TTC549 (cell line): ENCODE data around the gene RALY.
"Not testable (repeated sequence)": the region's sequence is repeated elsewhere in the genome, so short reads cannot be mapped to it uniquely, and the experiment has no call there.

ENCODE experiments used
- FAIRE-seq: peaks from 2 replicates; lab custom pipeline; 2012; peaks lifted over from hg19 to GRCh38; lab: Jason Lieb, UNC

The RALY gene

GRCh38 chr20:34108616-34109174 is 115.0 kb downstream of the RALY start:
- FAIRE-seq = no peak

DNA sequence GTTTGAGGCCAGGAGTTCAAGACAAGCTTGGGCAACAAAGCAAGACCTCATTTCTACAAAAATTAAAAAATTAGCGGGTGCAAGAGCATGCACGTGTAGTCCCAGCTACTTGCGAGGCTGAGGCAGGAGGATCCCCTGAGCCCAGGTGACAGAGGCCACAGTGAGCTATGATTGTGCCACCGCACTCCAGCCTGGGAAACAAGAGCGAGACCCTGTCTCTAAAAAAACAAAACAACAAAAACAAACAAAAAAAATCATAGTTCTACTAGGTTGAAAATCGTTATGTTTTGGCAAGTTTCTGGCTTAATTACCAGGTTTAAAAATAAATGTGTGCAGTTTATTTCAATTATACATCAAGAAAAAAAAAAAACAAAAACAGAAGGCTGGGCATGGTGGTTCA is 115.7 kb downstream of the RALY start:
- FAIRE-seq = no peak

DNA sequence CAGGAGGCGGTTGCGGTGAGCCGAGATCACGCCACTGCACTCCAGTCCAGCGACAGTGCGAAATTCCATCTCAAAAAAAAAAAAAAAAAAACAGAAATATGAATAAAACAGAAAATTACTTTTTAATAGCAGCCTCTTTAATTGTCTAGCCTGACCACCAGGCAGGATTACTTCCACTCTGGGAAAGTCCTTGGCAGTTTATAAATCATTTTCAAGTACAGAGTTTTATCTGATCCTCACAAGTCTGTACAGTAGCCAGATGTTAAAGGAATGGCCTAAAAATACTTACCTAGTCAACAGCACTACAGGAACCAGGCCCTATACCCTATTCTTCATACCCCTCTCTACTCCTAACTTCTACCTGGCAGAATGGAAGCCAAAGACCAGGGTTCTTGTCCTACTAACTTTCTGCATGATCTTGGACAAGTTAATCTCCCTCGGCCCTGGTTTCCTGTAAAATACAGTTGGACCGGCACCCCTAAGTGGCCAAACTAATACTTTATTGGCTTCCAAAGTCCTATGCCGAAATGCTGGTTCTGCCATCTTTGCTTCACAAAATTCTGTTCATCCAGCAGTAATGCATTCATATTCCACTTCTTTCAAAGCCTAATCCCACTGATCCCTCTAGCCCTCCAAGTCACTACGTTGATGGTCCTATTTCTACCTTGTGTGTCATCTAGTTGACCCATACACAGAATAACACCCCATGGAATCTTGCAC is 116.5 kb downstream of the RALY start:
- FAIRE-seq = no peak

DNA sequence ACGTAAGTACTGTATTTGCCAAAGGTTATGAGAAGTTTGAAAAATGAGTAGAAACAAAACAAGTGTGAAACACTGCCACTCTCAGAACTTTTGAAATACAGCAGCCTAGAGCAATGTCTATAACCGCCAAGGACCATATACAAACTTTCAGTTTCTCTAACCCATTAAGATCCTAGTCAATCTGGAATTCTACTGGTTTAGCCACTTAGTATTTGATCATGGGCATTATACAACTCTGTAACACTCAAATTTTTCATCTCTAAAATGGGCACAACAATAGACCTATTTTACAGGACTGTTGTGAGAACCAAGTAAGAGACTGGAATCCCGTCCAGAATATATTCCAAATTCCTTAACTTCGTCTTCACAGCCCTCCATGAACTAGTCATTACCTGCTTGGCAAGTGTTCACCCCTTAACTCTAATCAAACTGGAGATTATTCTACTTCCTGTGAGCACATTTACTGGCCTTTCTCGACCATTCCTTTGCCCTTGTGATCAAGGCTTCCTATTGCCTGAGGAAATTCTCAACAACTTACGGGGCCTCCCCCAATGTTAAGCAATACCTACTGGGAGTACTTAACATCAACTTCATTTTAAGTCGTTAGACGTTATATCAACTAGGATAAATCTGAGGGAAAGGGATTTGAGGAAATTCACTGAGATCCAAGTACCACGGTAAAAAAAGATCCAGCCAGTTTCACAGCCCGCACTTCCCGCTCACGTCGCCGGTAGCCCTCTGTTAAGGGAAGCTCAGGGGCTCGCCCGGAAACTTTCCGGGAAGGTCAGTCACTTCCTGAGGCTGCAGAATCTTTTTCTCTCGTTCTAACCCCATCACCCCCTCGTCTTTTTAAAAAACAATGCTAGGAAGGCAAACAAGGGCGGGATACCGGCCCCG is 117.3 kb downstream of the RALY start:
- no peak for FAIRE-seq

GRCh38 chr20:34111702-34112599 is 118.2 kb downstream of the RALY start, which contains the start of gene EIF2S2:
Gene EIF2S2 (minus strand): TSS chr20:34112243. CDS start chr20:34112110, 133 bp downstream.
- peak; percentile 85 for FAIRE-seq

DNA sequence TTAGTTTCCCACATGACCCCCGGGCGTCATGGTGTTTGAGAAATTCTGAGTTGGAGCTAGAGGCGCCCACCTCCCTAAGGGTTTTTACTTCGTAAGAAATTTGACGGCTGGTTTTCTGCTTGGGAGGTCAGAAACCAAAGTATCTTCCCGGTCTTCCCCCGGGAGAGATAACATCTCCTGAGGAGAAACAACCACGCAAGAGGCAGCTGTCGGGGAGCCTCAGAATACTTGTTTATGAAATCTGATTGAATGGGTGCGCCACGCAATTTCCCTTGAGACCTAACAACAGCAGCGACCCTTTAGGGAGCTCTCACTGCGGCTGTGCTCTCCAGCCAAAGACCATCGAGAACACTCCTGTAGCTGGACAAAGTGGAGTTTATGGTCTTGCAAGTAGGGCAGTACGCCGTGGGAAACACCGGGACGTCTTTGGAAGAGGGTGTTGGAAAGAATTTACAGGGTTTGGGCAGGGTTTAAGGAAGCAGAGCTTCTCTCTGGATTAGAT is 118.9 kb downstream of the RALY start:
- no peak for FAIRE-seq

DNA sequence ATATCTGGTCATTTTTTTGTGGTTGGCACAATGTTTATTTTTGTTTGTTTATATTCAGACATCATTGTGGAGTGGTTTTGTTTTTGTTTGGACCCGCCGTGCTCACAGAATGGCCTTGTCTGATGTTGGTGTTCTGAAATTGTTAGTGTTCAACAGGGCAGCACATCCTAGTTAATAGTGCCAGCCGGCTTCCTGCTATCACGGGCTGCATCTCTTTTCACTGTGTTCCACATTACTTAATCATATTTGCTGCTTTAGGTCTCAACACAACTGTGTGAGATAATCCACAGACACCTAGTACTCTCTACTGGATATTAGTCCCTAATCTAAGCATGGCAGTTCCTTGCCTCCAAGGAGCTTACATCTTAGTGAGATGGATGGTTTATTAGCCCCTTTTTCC is 121.1 kb downstream of the RALY start:
- no peak for FAIRE-seq

DNA sequence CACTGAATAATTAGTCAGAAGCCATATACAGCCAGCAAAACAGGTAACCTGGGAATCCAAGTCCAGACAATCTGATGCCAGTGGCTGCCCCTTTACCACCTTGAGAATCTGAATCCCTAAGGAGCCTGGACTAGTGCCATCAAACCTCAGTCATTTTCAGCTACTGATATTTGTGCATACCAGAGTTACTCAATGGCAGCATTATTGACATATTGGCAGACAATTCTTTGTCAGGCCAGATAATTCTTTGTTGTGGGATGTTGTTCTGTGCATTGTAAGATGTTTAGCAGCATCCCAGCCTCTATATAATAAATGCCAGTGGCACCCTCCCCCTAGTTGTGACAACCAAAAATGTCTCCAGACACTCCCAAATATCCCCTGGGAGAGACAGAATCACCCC is 121.5 kb downstream of the RALY start:
- no peak for FAIRE-seq

DNA sequence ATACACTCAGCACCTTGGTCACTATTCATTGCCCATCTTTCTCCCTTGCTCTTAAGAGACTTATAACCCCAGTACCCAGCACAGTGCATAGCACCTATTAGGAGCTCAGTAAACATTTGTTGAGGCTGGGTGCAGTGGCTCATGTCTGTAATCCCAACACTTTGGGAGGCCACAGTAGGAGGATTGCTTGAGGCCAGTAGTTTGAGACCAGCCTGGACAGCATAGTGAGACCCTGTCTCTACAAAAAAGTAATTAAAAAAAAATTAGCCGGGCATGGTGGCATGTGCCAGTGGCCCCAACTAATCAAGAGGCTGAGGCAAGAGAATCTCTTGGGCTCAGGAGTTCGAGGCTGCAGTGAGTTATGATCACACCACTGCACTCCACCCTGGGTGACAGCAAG is 126.5 kb downstream of the RALY start:
- no peak for FAIRE-seq

- no peak for FAIRE-seq
Observed at GRCh38 chr20:34122274-34122980, 128.7 kb downstream of the RALY start.

GRCh38 chr20:34123309-34123708 is 129.6 kb downstream of the RALY start:
- FAIRE-seq = no peak

- FAIRE-seq = no peak
Observed at GRCh38 chr20:34124469-34125249, 130.9 kb downstream of the RALY start.

- no peak for FAIRE-seq
Observed at GRCh38 chr20:34127792-34128191, 134.1 kb downstream of the RALY start.

DNA sequence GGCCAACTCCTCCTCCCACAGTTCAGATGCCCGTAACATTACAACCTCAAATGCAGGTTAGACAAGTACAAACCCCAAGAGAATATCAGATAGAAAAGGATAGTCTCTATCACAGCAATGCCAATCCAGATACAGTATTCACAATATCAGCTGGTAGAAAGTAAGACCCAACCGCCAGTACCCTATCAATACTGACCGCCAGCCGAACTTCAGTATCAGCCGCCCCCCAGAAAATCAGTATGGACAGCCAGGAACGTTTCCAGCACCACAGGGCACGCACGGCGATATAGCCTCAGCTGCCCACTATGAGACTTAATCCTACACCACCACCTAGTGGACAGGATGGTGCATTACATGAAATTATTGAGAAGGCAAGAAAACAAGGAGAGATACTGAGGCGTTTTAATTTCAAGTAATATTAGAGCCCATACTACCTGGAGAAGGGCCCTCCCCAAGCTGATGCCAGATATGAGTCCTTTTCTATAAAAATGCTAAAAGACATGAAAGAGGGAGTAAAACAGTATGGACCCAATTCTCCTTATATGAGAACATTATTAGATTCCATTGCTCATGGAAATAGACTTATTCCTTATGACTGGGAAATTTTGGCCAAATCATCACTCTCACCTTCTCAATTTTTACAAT is 135.9 kb downstream of the RALY start:
- FAIRE-seq = no peak

GRCh38 chr20:34131491-34131890 is 137.8 kb downstream of the RALY start:
- no peak for FAIRE-seq

DNA sequence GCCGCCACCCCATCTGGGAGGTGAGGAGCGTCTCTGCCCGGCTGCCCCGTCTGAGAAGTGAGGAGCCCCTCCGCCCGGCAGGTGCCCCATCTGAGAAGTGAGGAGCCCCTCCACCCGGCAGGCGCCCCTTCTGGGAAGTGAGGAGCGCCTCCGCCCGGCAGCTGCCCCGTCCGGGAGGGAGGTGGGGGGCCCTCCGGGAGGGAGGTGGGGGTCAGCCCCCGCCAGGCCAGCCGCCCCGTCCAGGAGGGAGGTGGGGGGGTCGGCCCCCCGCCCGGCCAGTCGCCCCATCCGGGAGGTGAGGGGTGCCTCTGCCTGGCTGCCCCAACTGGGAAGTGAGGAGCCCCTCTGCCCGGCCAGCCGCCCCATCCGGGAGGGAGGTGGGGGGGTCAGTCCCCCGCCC is 138.8 kb downstream of the RALY start:
- FAIRE-seq = not testable (repeated sequence)

GRCh38 chr20:34132943-34133342 is 139.2 kb downstream of the RALY start:
- not testable (repeated sequence) for FAIRE-seq

- FAIRE-seq = not testable (repeated sequence)
Observed at GRCh38 chr20:34133365-34133860, 139.7 kb downstream of the RALY start.
